Embryonic facial prominence (tissue), 1 donor: ENCODE measurements around the gene CUL5.
"Not testable (repeated sequence)": the region's sequence is repeated elsewhere in the genome, so short reads cannot be mapped to it uniquely, and the experiment has no call there.

ENCODE experiments used
- DNase-seq: peaks from one replicate; pipeline ENCODE4 v3.0.0-alpha.2; 2016; ENCODE audit errors: extremely low spot score

Gene CUL5

GRCh38 chr11:108112057-108112456 lies 103.4 kb downstream of the CUL5 start:
- DNase-seq = no peak

- no peak for DNase-seq
Observed at GRCh38 chr11:108115500-108116140, 106.9 kb downstream of the CUL5 start.

- peak; percentile 36 for DNase-seq
Observed at GRCh38 chr11:108117746-108118371, 109.2 kb downstream of the CUL5 start.

GRCh38 chr11:108120936-108121273 lies 112.2 kb downstream of the CUL5 start:
- not testable (repeated sequence) for DNase-seq

GRCh38 chr11:108121274-108122155 lies 112.8 kb downstream of the CUL5 start, which contains the start of gene ACAT1:
ACAT1 (plus strand) TSS chr11:108121567; CDS start chr11:108121607, 40 bp downstream.
- DNase-seq = peak; percentile 53

GRCh38 chr11:108122166-108122628 lies 113.5 kb downstream of the CUL5 start:
- no peak for DNase-seq

- DNase-seq = no peak
Observed at GRCh38 chr11:108125096-108125495, 116.4 kb downstream of the CUL5 start.

- no peak for DNase-seq
Observed at GRCh38 chr11:108128772-108129171, 120.1 kb downstream of the CUL5 start.

GRCh38 chr11:108131993-108132392 lies 123.3 kb downstream of the CUL5 start:
- DNase-seq = no peak

GRCh38 chr11:108132993-108133538 lies 124.4 kb downstream of the CUL5 start:
- not testable (repeated sequence) for DNase-seq

- no peak for DNase-seq
Observed at GRCh38 chr11:108135845-108136544, 127.3 kb downstream of the CUL5 start.

- no peak for DNase-seq
Observed at GRCh38 chr11:108137212-108137611, 128.5 kb downstream of the CUL5 start.

GRCh38 chr11:108142304-108142703 lies 133.6 kb downstream of the CUL5 start:
- no peak for DNase-seq

GRCh38 chr11:108144615-108145014 lies 135.9 kb downstream of the CUL5 start:
- no peak for DNase-seq

- DNase-seq = no peak
Observed at GRCh38 chr11:108147150-108147549, 138.5 kb downstream of the CUL5 start.

GRCh38 chr11:108148556-108148955 lies 139.9 kb downstream of the CUL5 start:
- DNase-seq = no peak

- DNase-seq = no peak
Observed at GRCh38 chr11:108154591-108154990, 145.9 kb downstream of the CUL5 start.
